ENCODE measurements around the gene IL10RA.

The IL10RA gene

DNA sequence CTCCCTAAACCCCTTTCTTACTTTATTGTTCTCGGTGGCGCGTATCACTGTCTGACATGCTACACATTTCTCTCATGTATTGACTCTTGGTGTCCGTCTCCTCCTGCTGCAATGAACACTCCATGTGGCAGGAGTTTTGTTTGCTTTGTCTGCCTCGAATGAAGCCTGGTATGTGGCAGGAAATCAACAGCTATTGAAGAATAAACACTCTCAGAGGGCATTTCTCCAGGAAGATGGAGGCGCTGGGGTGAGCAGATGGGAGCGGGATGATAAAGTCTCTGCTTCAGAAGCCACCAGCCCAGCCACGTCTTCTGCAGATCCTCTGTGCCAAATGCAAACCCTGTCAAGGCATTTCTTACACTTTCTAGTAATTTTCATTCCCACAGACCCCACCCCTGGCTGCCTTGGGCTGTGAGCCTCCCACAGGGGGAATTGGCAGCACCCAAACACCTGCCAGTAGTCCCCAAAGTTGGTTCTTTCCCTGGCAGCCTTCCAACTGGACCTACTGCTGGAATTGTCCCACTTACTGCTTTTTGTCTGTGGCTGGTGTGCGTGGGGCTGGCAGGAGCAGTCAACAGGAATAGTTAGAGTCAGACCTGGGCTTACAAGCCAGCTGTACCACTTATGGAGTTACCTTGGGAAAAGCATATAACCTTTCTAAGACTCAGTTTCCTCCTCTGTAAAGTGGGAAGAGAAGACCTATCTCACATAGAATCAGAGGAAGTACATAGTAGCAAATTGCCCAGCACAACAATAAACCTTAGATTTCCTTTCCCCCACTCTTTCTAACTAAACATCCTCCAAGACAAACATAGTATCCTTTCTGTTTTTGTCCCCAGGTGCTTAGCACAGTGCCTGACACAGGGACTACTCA lies 13.3 kb upstream of the IL10RA start:
- Histone ChIP-seq H3K18ac (ENCODE audit: low read length) (no peak overlapping the region), H3K14ac (ENCODE audit: low read length) (no peak overlapping the region), H2BK5ac (ENCODE audit: low read length) (no peak overlapping the region), H3K9me3 (replicated peaks in 1 of 2; ENCODE audit: control insufficient read depth in 2 of 2, insufficient read depth in 1 of 2, low read depth in 1 of 2, low read length in 2 of 2) (no peaks in the 10 kb centered on the region), H2BK15ac (ENCODE audit: low read length) (no peak overlapping the region), H3K4me1 (ENCODE audit: control insufficient read depth in 2 of 2, insufficient read depth in 1 of 2, low read depth in 1 of 2, low read length in 2 of 2) (peaks cover 0 to 2% of the 10 kb centered on the region in 2 donors), H4K8ac (ENCODE audit: low read depth, low read length) (no peak overlapping the region), H4K91ac (ENCODE audit: low read depth, low read length, poor library complexity) (no peak overlapping the region), H3K4ac (ENCODE audit: low read length) (no peak overlapping the region), H2BK120ac (ENCODE audit: low read depth, low read length) (no peak overlapping the region), H3K27ac (replicated peaks; ENCODE audit: low read length) (no peak overlapping the region), H3K36me3 (replicated peaks in 1 of 2; ENCODE audit: control insufficient read depth in 2 of 2, insufficient read depth in 2 of 2, low read length in 2 of 2) (no peaks in the 10 kb centered on the region), H3K23ac (ENCODE audit: low read depth, low read length, poor library complexity) (no peak overlapping the region), H3K4me3 (ENCODE audit: low read length in 2 of 2) (no peak overlapping the region), H2AFZ (ENCODE audit: low read length) (peak overlapping the region; percentile 40), H2BK12ac (ENCODE audit: low read length) (no peak overlapping the region), H3K27me3 (ENCODE audit: control insufficient read depth in 3 of 3, insufficient read depth in 3 of 3, low read depth in 1 of 3, low read length in 3 of 3) (peaks cover 0 to 7% (median 0%) of the 10 kb centered on the region in 3 experiments), H3K9ac (ENCODE audit: low read depth, low read length, poor library complexity) (no peak overlapping the region), H3K79me1 (ENCODE audit: low read depth, low read length) (no peaks in the 10 kb centered on the region), H3K4me2 (ENCODE audit: insufficient read depth, low read length, poor library complexity, severe bottlenecking) (no peak overlapping the region), H2AK5ac (ENCODE audit: low read depth, low read length) (no peak overlapping the region)
- DNase-seq (ENCODE audit: low spot score), result no peak
- WGBS, 2 donors (ENCODE audit: extremely low coverage in 2 of 2, insufficient read length in 2 of 2, insufficient replicate concordance in 1 of 2), result no CpG with 5 or more reads among the region's 9 CpGs

DNA sequence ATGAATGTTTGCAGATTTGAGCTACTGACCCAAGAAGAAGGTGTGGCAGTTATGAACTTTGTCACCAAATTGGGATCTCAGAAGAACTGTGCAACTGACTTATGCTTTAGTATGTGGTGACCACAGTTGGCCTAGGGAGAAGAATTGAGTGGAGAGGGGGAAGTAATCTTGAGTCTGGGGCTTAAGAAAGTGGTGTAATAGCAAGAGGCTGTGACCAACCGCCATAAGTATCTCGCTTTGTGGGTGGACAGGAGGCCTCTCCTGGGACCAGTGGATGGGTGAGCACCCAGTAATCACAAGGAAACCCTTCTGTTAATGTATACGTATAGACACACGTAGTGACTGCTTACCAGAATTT lies 12.7 kb upstream of the IL10RA start:
- H3K9me3 ChIP-seq (replicated peaks in 1 of 2; ENCODE audit: control insufficient read depth in 2 of 2, insufficient read depth in 1 of 2, low read depth in 1 of 2, low read length in 2 of 2), result no peaks in the 10 kb centered on the region
- no peak overlapping the region for H2BK12ac ChIP-seq (ENCODE audit: low read length)
- H3K27me3 ChIP-seq (ENCODE audit: control insufficient read depth in 3 of 3, insufficient read depth in 3 of 3, low read depth in 1 of 3, low read length in 3 of 3), result peaks cover 0 to 7% (median 0%) of the 10 kb centered on the region in 3 experiments
- H3K4ac ChIP-seq (ENCODE audit: low read length), result no peak overlapping the region
- no peaks in the 10 kb centered on the region for H3K79me1 ChIP-seq (ENCODE audit: low read depth, low read length)
- no peak overlapping the region for H2AFZ ChIP-seq (ENCODE audit: low read length)
- H3K36me3 ChIP-seq (replicated peaks in 1 of 2; ENCODE audit: control insufficient read depth in 2 of 2, insufficient read depth in 2 of 2, low read length in 2 of 2), result no peaks in the 10 kb centered on the region
- H4K91ac ChIP-seq (ENCODE audit: low read depth, low read length, poor library complexity), result no peak overlapping the region
- peaks cover 0 to 2% of the 10 kb centered on the region in 2 donors for H3K4me1 ChIP-seq (ENCODE audit: control insufficient read depth in 2 of 2, insufficient read depth in 1 of 2, low read depth in 1 of 2, low read length in 2 of 2)
- no peak for DNase-seq (ENCODE audit: low spot score)
- H3K18ac ChIP-seq (ENCODE audit: low read length), result no peak overlapping the region
- no peak overlapping the region for H2AK5ac ChIP-seq (ENCODE audit: low read depth, low read length)
- H2BK5ac ChIP-seq (ENCODE audit: low read length), result no peak overlapping the region
- no CpG with 5 or more reads among the region's 4 CpGs for WGBS, 2 donors (ENCODE audit: extremely low coverage in 2 of 2, insufficient read length in 2 of 2, insufficient replicate concordance in 1 of 2)
- H3K27ac ChIP-seq (replicated peaks; ENCODE audit: low read length), result no peak overlapping the region
- no peak overlapping the region for H3K4me2 ChIP-seq (ENCODE audit: insufficient read depth, low read length, poor library complexity, severe bottlenecking)
- H3K9ac ChIP-seq (ENCODE audit: low read depth, low read length, poor library complexity), result no peak overlapping the region
- H2BK15ac ChIP-seq (ENCODE audit: low read length), result no peak overlapping the region
- H2BK120ac ChIP-seq (ENCODE audit: low read depth, low read length), result no peak overlapping the region
- H3K23ac ChIP-seq (ENCODE audit: low read depth, low read length, poor library complexity), result no peak overlapping the region
- H4K8ac ChIP-seq (ENCODE audit: low read depth, low read length), result no peak overlapping the region
- no peak overlapping the region for H3K4me3 ChIP-seq (ENCODE audit: low read length in 2 of 2)
- no peak overlapping the region for H3K14ac ChIP-seq (ENCODE audit: low read length)

DNA sequence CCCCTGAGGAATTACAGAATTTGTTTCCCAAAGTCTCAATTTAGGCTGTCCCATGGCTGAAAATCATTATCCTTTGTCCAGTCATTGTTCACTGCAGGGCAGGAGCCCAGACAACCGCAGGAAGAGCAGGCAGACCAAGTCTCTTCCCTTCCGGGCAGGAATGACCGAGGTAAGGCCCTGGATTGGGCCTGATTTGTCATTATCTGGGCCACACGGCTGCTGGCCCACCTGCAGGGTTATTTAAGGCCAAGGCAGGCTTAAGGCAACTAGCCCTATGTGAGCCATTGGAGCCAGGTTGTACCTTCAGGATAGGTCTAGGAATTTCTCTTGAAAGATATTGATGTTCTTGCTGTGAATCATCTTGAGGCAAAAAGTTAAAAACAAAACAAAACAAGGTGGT lies 9.7 kb upstream of the IL10RA start:
- no peak overlapping the region for H2BK5ac ChIP-seq (ENCODE audit: low read length)
- H2BK12ac ChIP-seq (ENCODE audit: low read length), result no peak overlapping the region
- H3K9ac ChIP-seq (ENCODE audit: low read depth, low read length, poor library complexity), result no peak overlapping the region
- no peak overlapping the region for H2AK5ac ChIP-seq (ENCODE audit: low read depth, low read length)
- no peak overlapping the region for H3K14ac ChIP-seq (ENCODE audit: low read length)
- H3K4ac ChIP-seq (ENCODE audit: low read length), result no peak overlapping the region
- H2BK120ac ChIP-seq (ENCODE audit: low read depth, low read length), result no peak overlapping the region
- no peaks in the 10 kb centered on the region for H3K79me1 ChIP-seq (ENCODE audit: low read depth, low read length)
- peaks cover 0 to 2% of the 10 kb centered on the region in 2 donors for H3K4me1 ChIP-seq (ENCODE audit: control insufficient read depth in 2 of 2, insufficient read depth in 1 of 2, low read depth in 1 of 2, low read length in 2 of 2)
- H3K36me3 ChIP-seq (replicated peaks in 1 of 2; ENCODE audit: control insufficient read depth in 2 of 2, insufficient read depth in 2 of 2, low read length in 2 of 2), result no peaks in the 10 kb centered on the region
- H3K23ac ChIP-seq (ENCODE audit: low read depth, low read length, poor library complexity), result no peak overlapping the region
- H3K27ac ChIP-seq (replicated peaks; ENCODE audit: low read length), result no peak overlapping the region
- H3K4me2 ChIP-seq (ENCODE audit: insufficient read depth, low read length, poor library complexity, severe bottlenecking), result no peak overlapping the region
- H4K8ac ChIP-seq (ENCODE audit: low read depth, low read length), result no peak overlapping the region
- no peak overlapping the region for H2BK15ac ChIP-seq (ENCODE audit: low read length)
- H3K27me3 ChIP-seq (ENCODE audit: control insufficient read depth in 3 of 3, insufficient read depth in 3 of 3, low read depth in 1 of 3, low read length in 3 of 3), result peaks cover 0 to 7% (median 0%) of the 10 kb centered on the region in 3 experiments
- no peak overlapping the region for H3K18ac ChIP-seq (ENCODE audit: low read length)
- no peak for DNase-seq (ENCODE audit: low spot score)
- no peaks in the 10 kb centered on the region for H3K9me3 ChIP-seq (replicated peaks in 1 of 2; ENCODE audit: control insufficient read depth in 2 of 2, insufficient read depth in 1 of 2, low read depth in 1 of 2, low read length in 2 of 2)
- no CpG with 5 or more reads among the region's 4 CpGs for WGBS, 2 donors (ENCODE audit: extremely low coverage in 2 of 2, insufficient read length in 2 of 2, insufficient replicate concordance in 1 of 2)
- no peak overlapping the region for H3K4me3 ChIP-seq (ENCODE audit: low read length in 2 of 2)
- no peak overlapping the region for H2AFZ ChIP-seq (ENCODE audit: low read length)
- no peak overlapping the region for H4K91ac ChIP-seq (ENCODE audit: low read depth, low read length, poor library complexity)

DNA sequence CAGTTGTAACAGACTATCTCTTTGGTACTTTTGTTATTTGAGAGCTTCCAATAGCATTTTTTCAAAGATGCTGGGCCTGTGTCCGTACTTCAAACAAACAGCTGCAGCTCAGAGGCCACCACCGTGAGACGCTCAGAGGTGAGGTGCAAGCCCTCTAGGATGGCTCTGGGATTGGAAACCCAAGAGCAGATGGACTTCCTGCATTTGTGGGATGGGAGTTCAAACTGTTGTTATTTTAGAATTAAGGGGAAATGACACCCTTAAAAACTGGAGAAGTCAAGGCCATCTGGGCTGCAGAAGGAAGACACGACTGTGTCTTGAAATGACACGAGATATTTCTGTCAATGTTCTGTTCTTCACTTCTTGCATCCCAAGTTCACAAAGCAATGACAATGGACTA lies 9.2 kb upstream of the IL10RA start:
- no peak overlapping the region for H3K23ac ChIP-seq (ENCODE audit: low read depth, low read length, poor library complexity)
- H2BK5ac ChIP-seq (ENCODE audit: low read length), result no peak overlapping the region
- no peak overlapping the region for H3K9ac ChIP-seq (ENCODE audit: low read depth, low read length, poor library complexity)
- no peaks in the 10 kb centered on the region for H3K9me3 ChIP-seq (replicated peaks in 1 of 2; ENCODE audit: control insufficient read depth in 2 of 2, insufficient read depth in 1 of 2, low read depth in 1 of 2, low read length in 2 of 2)
- no peaks in the 10 kb centered on the region for H3K79me1 ChIP-seq (ENCODE audit: low read depth, low read length)
- H3K4me3 ChIP-seq (ENCODE audit: low read length in 2 of 2), result no peak overlapping the region
- H4K91ac ChIP-seq (ENCODE audit: low read depth, low read length, poor library complexity), result no peak overlapping the region
- no peak overlapping the region for H2AFZ ChIP-seq (ENCODE audit: low read length)
- no peak overlapping the region for H3K18ac ChIP-seq (ENCODE audit: low read length)
- no peak overlapping the region for H4K8ac ChIP-seq (ENCODE audit: low read depth, low read length)
- peaks cover 0 to 2% of the 10 kb centered on the region in 2 donors for H3K4me1 ChIP-seq (ENCODE audit: control insufficient read depth in 2 of 2, insufficient read depth in 1 of 2, low read depth in 1 of 2, low read length in 2 of 2)
- WGBS, 2 donors (ENCODE audit: extremely low coverage in 2 of 2, insufficient read length in 2 of 2, insufficient replicate concordance in 1 of 2), result no CpG with 5 or more reads among the region's 5 CpGs
- H3K27ac ChIP-seq (replicated peaks; ENCODE audit: low read length), result no peak overlapping the region
- H3K27me3 ChIP-seq (ENCODE audit: control insufficient read depth in 3 of 3, insufficient read depth in 3 of 3, low read depth in 1 of 3, low read length in 3 of 3), result peaks cover 0 to 7% (median 0%) of the 10 kb centered on the region in 3 experiments
- H2BK120ac ChIP-seq (ENCODE audit: low read depth, low read length), result no peak overlapping the region
- no peak overlapping the region for H3K4ac ChIP-seq (ENCODE audit: low read length)
- H2BK15ac ChIP-seq (ENCODE audit: low read length), result no peak overlapping the region
- no peak overlapping the region for H2BK12ac ChIP-seq (ENCODE audit: low read length)
- no peaks in the 10 kb centered on the region for H3K36me3 ChIP-seq (replicated peaks in 1 of 2; ENCODE audit: control insufficient read depth in 2 of 2, insufficient read depth in 2 of 2, low read length in 2 of 2)
- no peak for DNase-seq (ENCODE audit: low spot score)
- H3K4me2 ChIP-seq (ENCODE audit: insufficient read depth, low read length, poor library complexity, severe bottlenecking), result no peak overlapping the region
- H2AK5ac ChIP-seq (ENCODE audit: low read depth, low read length), result no peak overlapping the region
- no peak overlapping the region for H3K14ac ChIP-seq (ENCODE audit: low read length)
